HepG2 (cell line): Measurements from ENCODE around the gene GPN1. TPM values are rescaled to one million over a fixed set of nuclear protein-coding genes. Genes with fewer than 3 reads are reported as not detected.

Experiments used
- FOXO4 ChIP-seq: sonication (generic); formaldehyde crosslinking; conservative IDR thresholded peaks from 2 replicates; pipeline ENCODE4 v1.8.1; 2023; ENCODE audit warnings: missing genetic modification reagents
- GLI4 ChIP-seq: sonication (generic); formaldehyde crosslinking; IDR thresholded peaks from 2 replicates; pipeline ENCODE4 v1.5.1; 2020; ENCODE audit warnings: missing genetic modification reagents, mild to moderate bottlenecking, moderate library complexity, borderline replicate concordance
- HBP1 ChIP-seq: IDR thresholded peaks from 2 replicates; pipeline ENCODE4 v1.6.1; 2016; ENCODE audit warnings: low read depth, control low read depth
- NAIF1 ChIP-seq: sonication (generic); formaldehyde crosslinking; IDR thresholded peaks from 2 replicates; pipeline ENCODE4 v1.5.0; 2020; ENCODE audit warnings: mild to moderate bottlenecking, missing genetic modification reagents, borderline replicate concordance
- RERE ChIP-seq: IDR thresholded peaks from 2 replicates; pipeline ENCODE4 v1.6.1; 2016; ENCODE audit warnings: low read depth, missing genetic modification reagents, missing compliant biosample characterization
- USF2 ChIP-seq, 2 experiments: sonication (generic) in 1 of 2; formaldehyde crosslinking in 1 of 2; IDR thresholded peaks; 2 replicates each; pipeline versions ENCODE4 v1.5.1 to v1.6.1; 2011 to 2020; ENCODE audit warnings: borderline replicate concordance in 1 of 2, low read depth in 1 of 2, low read length in 1 of 2, mild to moderate bottlenecking in 1 of 2, missing genetic modification reagents in 1 of 2, moderate library complexity in 1 of 2
- ZFP37 ChIP-seq: sonication (generic); formaldehyde crosslinking; IDR thresholded peaks from 2 replicates; pipeline ENCODE4 v1.4.0; 2020; ENCODE audit warnings: missing genetic modification reagents, borderline replicate concordance
- ZNF44 ChIP-seq: sonication (generic); formaldehyde crosslinking; IDR thresholded peaks from 2 replicates; pipeline ENCODE4 v1.5.1; 2020; ENCODE audit warnings: mild to moderate bottlenecking, missing genetic modification reagents
- ZNF512B ChIP-seq: sonication (generic); formaldehyde crosslinking; IDR thresholded peaks from 2 replicates; pipeline ENCODE4 v1.5.1; 2020; ENCODE audit warnings: missing genetic modification reagents, mild to moderate bottlenecking, borderline replicate concordance
- ZNF607 ChIP-seq: sonication (generic); formaldehyde crosslinking; IDR thresholded peaks from 2 replicates; pipeline ENCODE4 v1.5.1; 2020; ENCODE audit warnings: missing genetic modification reagents, mild to moderate bottlenecking, borderline replicate concordance
- polyA plus RNA-seq, 8 experiments: library from polyadenylated mRNA; depleted of rRNA in 3 of 8; stranded (reverse) in 7 of 8; unstranded in 1 of 8; fragments of >200 nt; fragmentation: Illumina TruSeq in 4 of 8; extraction: Trizol in 4 of 8; gene quantifications; 2 replicates each; pipeline versions ENCODE4 v1.2.1 to v1.2.3, GENCODE V29; 2011 to 2016; ENCODE audit warnings: low read depth in 4 of 8, missing spikeins in 1 of 8, mixed read lengths in 1 of 8; ENCODE audit not compliant: insufficient read depth in 1 of 8
- total RNA-seq, 5 experiments: library from RNA; depleted of rRNA; stranded (reverse); fragments of >200 nt; fragmentation: Illumina TruSeq; extraction: Trizol; gene quantifications; 2 replicates each; pipeline ENCODE4 v1.2.3, GENCODE V29; 2016; ENCODE audit warnings: low read depth in 1 of 5

GPN1 gene
- total and polyA plus RNA-seq, 2 of the 13 experiments (the other 11 are each of a cell fraction or from before 2014, with no cell fraction given), result 54.5 to 62.7 TPM

- TF ChIP-seq USF2 (IDR thresholded peaks at IDR 0.05; ENCODE audit: low read depth, low read length) (no peak), USF2 (CRISPR knock-in tag; IDR thresholded peaks at IDR 0.05; ENCODE audit: borderline replicate concordance) (no peak; the same call in 1 of the 2 replicates), ZNF607 (CRISPR knock-in tag) (no peak; the same call in 1 of the 2 replicates), FOXO4 (CRISPR knock-in tag) (no peak), GLI4 (CRISPR knock-in tag) (0 out of 2 replicates have a peak, but pooled peaks have one; percentile 62), ZNF512B (peak; percentile 71; the same call in 1 of the 2 replicates), RERE (no peak), HBP1 (CRISPR knock-in tag) (peak; percentile 92; the same call in 1 of the 2 replicates), ZFP37 (CRISPR knock-in tag) (peak; percentile 47; the same call in 1 of the 2 replicates), ZNF44 (CRISPR knock-in tag) (peak; percentile 57), NAIF1 (CRISPR knock-in tag) (peak; percentile 92; the same call in 1 of the 2 replicates)
Measured at GRCh38 chr2:27628767-27629709, at the start of gene GPN1, which contains the start of gene CCDC121 (continued).
